ENCODE data around the gene CBX8. TPM values are rescaled to one million over a fixed set of nuclear protein-coding genes. Genes with fewer than 3 reads are reported as not detected.

CBX8 gene
- total RNA-seq, 2 donors from 2014 or later = 0.71 to 7.4 TPM

- Histone ChIP-seq H3K27ac (peak overlapping the region in 1 of 2 donors; percentile 58), H3K4me3 (peak overlapping the region; percentile 89), H3K9me3 (no peaks in the 10 kb centered on the region), H3K36me3 (no peaks in the 10 kb centered on the region), H3K4me1 (ENCODE audit: control insufficient read depth in 1 of 2, low read depth in 2 of 2) (peaks cover 34 to 55% of the 10 kb centered on the region in 2 donors), H3K27me3 (replicated peaks; ENCODE audit: insufficient read depth) (peaks cover 27% of the 10 kb centered on the region)
- ATAC-seq (ENCODE audit: insufficient number of reproducible peaks, low FRiP score, low read depth) = no peak
- TF ChIP-seq CTCF (IDR thresholded peaks at IDR 0.05) = no peak
- DNase-seq (ENCODE audit: low spot score) = no peak
Measured at GRCh38 chr17:79843474-79843815, 46.6 kb upstream of the CBX8 start.

DNA sequence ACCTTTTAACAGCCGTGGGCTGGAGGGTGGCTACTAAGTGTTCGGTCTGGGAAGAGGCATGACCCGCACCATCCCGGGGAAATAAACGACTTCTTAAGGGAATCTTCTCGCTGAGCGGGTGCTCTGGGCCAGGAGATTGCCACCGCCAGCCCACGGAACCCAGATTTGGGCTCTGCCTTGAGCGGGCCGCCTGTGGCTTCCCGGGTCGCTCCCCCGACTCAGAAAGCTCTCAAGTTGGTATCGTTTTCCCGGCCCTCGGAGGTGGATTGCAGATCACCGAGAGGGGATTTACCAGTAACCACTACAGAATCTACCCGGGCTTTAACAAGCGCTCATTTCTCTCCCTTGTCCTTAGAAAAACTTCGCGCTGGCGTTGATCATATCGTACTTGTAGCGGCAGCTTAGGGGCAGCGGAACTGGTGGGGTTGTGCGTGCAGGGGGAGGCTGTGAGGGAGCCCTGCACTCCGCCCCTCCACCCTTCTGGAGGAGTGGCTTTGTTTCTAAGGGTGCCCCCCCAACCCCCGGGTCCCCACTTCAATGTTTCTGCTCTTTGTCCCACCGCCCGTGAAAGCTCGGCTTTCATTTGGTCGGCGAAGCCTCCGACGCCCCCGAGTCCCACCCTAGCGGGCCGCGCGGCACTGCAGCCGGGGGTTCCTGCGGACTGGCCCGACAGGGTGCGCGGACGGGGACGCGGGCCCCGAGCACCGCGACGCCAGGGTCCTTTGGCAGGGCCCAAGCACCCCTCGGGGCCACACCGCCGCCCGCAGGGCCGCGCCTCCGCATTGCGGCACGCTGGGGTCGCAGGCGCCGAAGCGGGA, 46.0 kb upstream of the CBX8 start:
- peak; percentile 19 for TF ChIP-seq CTCF (IDR thresholded peaks at IDR 0.05)
- ATAC-seq (ENCODE audit: insufficient number of reproducible peaks, low FRiP score, low read depth) (no peak), DNase-seq (ENCODE audit: low spot score) (no peak)
- peak overlapping the region in 1 of 2 donors; percentile 58 for H3K27ac ChIP-seq
- H3K4me1 ChIP-seq (ENCODE audit: control insufficient read depth in 1 of 2, low read depth in 2 of 2) = peaks cover 35 to 59% of the 10 kb centered on the region in 2 donors
- H3K9me3 ChIP-seq = no peaks in the 10 kb centered on the region
- H3K36me3 ChIP-seq = no peaks in the 10 kb centered on the region
- H3K4me3 ChIP-seq = peak overlapping the region; percentile 89
- peaks cover 27% of the 10 kb centered on the region for H3K27me3 ChIP-seq (replicated peaks; ENCODE audit: insufficient read depth)

- Histone ChIP-seq H3K27ac (peak overlapping the region in 1 of 2 donors; percentile 58), H3K27me3 (replicated peaks; ENCODE audit: insufficient read depth) (peaks cover 27% of the 10 kb centered on the region)
- TF ChIP-seq CTCF (IDR thresholded peaks at IDR 0.05) = no peak
Measured at GRCh38 chr17:79842136-79842655, 45.3 kb upstream of the CBX8 start.

GRCh38 chr17:79841369-79842135, 44.7 kb upstream of the CBX8 start:
- no peak for TF ChIP-seq CTCF (IDR thresholded peaks at IDR 0.05)
- DNase-seq (ENCODE audit: low spot score) (no peak), ATAC-seq (ENCODE audit: insufficient number of reproducible peaks, low FRiP score, low read depth) (no peak)
- Histone ChIP-seq H3K4me1 (ENCODE audit: control insufficient read depth in 1 of 2, low read depth in 2 of 2) (peaks cover 48 to 72% of the 10 kb centered on the region in 2 donors), H3K27me3 (replicated peaks; ENCODE audit: insufficient read depth) (peaks cover 27% of the 10 kb centered on the region), H3K4me3 (no peak overlapping the region), H3K36me3 (no peaks in the 10 kb centered on the region), H3K27ac (peak overlapping the region in 1 of 2 donors; percentile 58), H3K9me3 (no peaks in the 10 kb centered on the region)

More at GRCh38 chr17:79842136-79842655, 45.3 kb upstream of the CBX8 start:
- no peaks in the 10 kb centered on the region for H3K36me3 ChIP-seq
- DNase-seq (ENCODE audit: low spot score) (no peak), ATAC-seq (ENCODE audit: insufficient number of reproducible peaks, low FRiP score, low read depth) (no peak)
- peak overlapping the region; percentile 89 for H3K4me3 ChIP-seq
- peaks cover 42 to 65% of the 10 kb centered on the region in 2 donors for H3K4me1 ChIP-seq (ENCODE audit: control insufficient read depth in 1 of 2, low read depth in 2 of 2)
- H3K9me3 ChIP-seq = no peaks in the 10 kb centered on the region

DNA sequence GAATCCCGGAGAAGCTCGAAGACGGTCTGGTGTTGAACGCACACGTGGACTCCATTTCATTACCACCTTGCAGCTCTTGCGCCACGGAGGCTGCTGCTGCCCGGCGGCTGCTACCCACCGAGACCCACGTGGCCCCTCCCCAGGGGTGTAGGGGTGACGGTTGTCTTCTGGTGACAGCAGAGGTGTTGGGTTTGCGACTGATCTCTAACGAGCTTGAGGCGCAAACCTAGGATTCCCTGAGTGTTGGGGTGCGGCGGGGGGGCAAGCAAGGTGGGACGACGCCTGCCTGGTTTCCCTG, 44.1 kb upstream of the CBX8 start:
- ATAC-seq (ENCODE audit: insufficient number of reproducible peaks, low FRiP score, low read depth) (no peak), DNase-seq (ENCODE audit: low spot score) (no peak)
- H3K27ac ChIP-seq = no peak overlapping the region
- peaks cover 50 to 76% of the 10 kb centered on the region in 2 donors for H3K4me1 ChIP-seq (ENCODE audit: control insufficient read depth in 1 of 2, low read depth in 2 of 2)
- no peaks in the 10 kb centered on the region for H3K36me3 ChIP-seq
- TF ChIP-seq CTCF (IDR thresholded peaks at IDR 0.05) = no peak
- peaks cover 27% of the 10 kb centered on the region for H3K27me3 ChIP-seq (replicated peaks; ENCODE audit: insufficient read depth)
- peak overlapping the region; percentile 90 for H3K4me3 ChIP-seq
- H3K9me3 ChIP-seq = no peaks in the 10 kb centered on the region

Data from thoracic aorta (tissue), 2 donors.